Activated CD4-positive, alpha-beta T cell treated with anti-CD3 and anti-CD28 coated beads, Interleukin-2, amount 50 U/mL, for 4 hours (primary cell): ENCODE results near the gene MCHR1.
"Not testable (repeated sequence)": the region's sequence is repeated elsewhere in the genome, so short reads cannot be mapped to it uniquely, and the experiment has no call there.

Source experiments
- DNase-seq, 2 experiments: peaks; one replicate each; pipeline ENCODE4 v3.0.0-alpha.2; 2020

Gene MCHR1

DNA sequence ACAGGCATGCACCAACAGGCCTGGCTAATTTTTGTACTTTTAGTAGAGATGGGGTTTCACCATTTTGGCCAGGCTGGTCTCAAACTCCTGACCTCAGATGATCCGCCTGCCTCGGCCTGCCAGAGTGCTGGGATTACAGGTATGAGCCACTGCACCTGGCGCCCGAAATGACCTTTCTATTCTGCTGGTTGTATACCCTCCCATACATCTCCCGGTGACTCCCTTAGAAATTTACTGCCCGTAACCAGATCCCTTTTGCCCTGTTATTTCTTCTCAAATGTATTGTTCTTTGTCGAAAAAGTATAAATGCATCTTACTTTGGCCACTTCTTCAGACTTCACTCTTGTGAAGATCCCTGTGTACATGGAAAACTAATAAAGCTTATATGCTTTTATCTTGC, 22.0 kb downstream of the MCHR1 start:
- DNase-seq: no peak

- DNase-seq: no peak
Measured at GRCh38 chr22:40703174-40703573, 23.9 kb downstream of the MCHR1 start.

DNA sequence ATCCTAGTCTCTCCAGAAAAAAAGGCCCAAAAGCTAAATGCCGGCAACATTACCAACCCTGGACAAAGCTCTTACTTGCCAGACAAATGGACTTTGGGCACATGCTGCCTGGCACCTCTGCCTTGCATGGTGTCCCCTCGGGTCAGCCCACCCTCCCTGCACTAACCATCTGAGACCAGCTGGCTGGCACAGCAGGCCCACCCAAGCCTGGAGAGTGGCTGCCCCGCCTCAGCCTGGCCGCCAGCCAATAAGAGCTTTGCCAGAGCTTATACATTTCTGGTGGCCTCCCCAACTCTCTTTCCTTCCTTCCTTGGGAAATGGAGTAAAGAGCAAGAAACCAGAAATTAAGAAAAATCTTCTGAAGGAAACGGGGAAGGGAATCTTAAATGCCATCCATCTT, 24.5 kb downstream of the MCHR1 start:
- no peak for DNase-seq

GRCh38 chr22:40705918-40706682, 26.8 kb downstream of the MCHR1 start:
- DNase-seq: no peak

GRCh38 chr22:40707154-40707553, 27.9 kb downstream of the MCHR1 start:
- no peak for DNase-seq

- no peak for DNase-seq
Measured at GRCh38 chr22:40708177-40708576, 28.9 kb downstream of the MCHR1 start.

- no peak for DNase-seq
Measured at GRCh38 chr22:40709752-40710413, 30.6 kb downstream of the MCHR1 start.

GRCh38 chr22:40712311-40712710, 33.0 kb downstream of the MCHR1 start:
- no peak for DNase-seq

- DNase-seq: no peak
Measured at GRCh38 chr22:40714499-40715337, 35.4 kb downstream of the MCHR1 start.

DNA sequence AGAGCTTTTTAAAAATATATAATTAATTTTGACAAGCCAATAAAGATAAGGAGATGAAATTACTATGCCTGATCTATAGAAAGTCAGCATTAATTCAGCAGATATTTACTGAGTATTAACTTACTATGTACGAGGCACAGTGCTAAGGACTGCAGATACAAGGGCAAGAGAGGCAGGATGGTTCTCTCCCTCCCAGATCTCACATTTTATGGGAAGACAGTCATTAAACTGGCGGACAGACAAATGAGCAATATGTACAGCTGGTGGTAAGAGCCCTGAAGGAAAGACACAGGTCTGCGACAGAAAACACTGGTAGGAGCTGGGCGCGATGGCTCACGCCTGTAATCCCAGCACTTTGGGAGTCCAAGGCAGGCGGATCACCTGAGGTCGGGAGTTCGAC, 36.8 kb downstream of the MCHR1 start:
- no peak for DNase-seq

DNA sequence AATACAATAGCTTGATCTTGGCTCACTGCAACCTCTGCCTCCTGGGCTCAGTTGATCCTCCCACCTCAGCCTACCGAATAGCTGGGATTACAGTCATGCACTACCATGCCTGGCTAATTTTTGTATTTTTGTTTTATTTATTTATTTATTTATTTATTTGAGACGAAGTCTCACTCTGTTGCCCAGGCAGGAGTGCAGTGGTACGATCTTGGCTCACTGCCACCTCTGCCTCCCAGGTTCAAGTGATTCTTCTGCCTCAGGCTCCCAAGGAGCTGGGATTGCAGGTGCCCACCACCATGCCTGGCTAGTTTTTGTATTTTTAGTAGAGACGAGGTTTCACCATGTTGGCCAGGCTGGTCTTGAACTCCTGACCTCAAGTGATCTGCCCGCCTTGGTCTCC, 38.4 kb downstream of the MCHR1 start:
- not testable (repeated sequence) for DNase-seq

GRCh38 chr22:40718250-40719204, 39.2 kb downstream of the MCHR1 start:
- no peak for DNase-seq

- DNase-seq: no peak
Measured at GRCh38 chr22:40719599-40719998, 40.3 kb downstream of the MCHR1 start.

- not testable (repeated sequence) for DNase-seq
Measured at GRCh38 chr22:40720156-40720537, 40.9 kb downstream of the MCHR1 start.

DNA sequence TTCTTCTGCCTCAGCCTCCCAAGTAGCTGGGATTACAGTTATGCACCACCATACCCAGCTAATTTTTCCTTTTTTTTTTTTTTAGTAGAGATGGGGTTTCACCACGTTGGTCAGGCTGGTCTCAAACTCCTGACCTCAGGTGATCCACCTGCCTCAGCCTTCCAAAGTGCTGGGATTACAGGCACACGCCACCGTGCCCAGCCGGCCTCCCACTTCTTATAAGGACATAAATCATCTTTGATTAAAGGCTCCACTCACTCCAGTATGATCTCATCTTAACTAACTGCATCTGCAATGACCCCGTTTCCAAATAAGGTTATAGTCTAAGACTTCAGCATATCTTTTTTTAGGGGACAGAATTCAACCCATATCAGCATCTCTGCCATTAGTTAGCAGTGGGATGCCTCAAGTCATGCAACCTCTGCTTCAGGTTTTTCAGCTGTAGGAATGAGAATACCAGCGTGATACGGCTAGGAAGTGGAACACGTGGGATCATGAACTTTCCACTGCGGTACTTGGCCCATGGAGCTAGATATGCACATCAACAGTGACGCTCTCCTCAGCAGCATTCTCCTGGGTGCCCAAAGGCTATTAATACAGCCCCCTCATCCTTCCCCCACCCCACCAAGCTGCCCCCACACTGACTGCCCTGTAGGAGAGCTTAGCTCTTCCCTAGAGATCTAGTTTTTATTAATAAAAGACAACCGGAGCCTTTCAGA, 41.4 kb downstream of the MCHR1 start:
- no peak for DNase-seq

DNA sequence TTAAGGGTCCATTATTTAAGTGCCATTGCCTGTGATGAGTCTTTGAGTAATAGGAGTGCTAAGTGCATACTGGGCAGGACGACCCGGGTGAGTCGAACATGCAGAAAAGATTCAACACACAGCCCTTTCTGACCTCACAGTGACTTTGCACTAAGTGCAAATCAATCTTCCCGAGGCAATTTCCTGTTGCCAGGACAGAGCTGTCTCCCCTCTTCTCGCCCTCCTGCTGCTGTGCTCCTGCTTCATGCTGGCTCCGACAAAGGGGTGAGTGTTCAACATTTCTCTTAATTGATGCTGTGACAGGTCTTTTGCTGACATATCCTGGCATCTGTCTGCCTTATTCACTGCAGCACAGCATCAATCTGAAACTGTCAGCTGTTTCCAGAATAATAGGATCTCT, 42.0 kb downstream of the MCHR1 start:
- DNase-seq: no peak

GRCh38 chr22:40723396-40723933, 44.2 kb downstream of the MCHR1 start:
- no peak for DNase-seq

- DNase-seq: no peak
Measured at GRCh38 chr22:40726514-40726913, 47.2 kb downstream of the MCHR1 start.

- DNase-seq: no peak
Measured at GRCh38 chr22:40727070-40727963, 48.0 kb downstream of the MCHR1 start.

- DNase-seq: no peak
Measured at GRCh38 chr22:40727964-40728615, 48.8 kb downstream of the MCHR1 start.
